ENCODE results near the gene ACTN3. TPM values are rescaled to one million over a fixed set of nuclear protein-coding genes. Genes with fewer than 3 reads are reported as not detected.
A peak's percentile ranks its signal among the peaks of the same experiment; 100 is the strongest.
"Not testable (repeated sequence)": the region's sequence is repeated elsewhere in the genome, so short reads cannot be mapped to it uniquely, and the experiment has no call there.

ACTN3 gene
- total RNA-seq, 8 experiments from 2014 or later, result 0.05 to 0.18 (median 0.10) TPM; not detected in 4

GRCh38 chr11:66580803-66581202 is 34.1 kb downstream of the ACTN3 start:
- no peak for ATAC-seq (replicated peaks in 6 of 8)
- H3K27ac ChIP-seq, result no peak overlapping the region
- 50 to 100% (median 79%) methylated on average over 1 to 2 of the region's 5 CpGs; no CpG with 5 or more reads in 5 of the 10 experiments for WGBS, 10 experiments
- in situ Hi-C loops (cut with MboI; ENCODE audit: low pct_unique_long_range_greater_than_20kb in 2 of 9, low sequenced_read_pairs in 9 of 9, unreplicated experiment in 9 of 9), result no loop called here
- H3K4me3 ChIP-seq, result no peak overlapping the region
- no peaks in the 10 kb centered on the region for H3K4me1 ChIP-seq (replicated peaks in 1 of 2)

GRCh38 chr11:66581261-66581660 is 34.6 kb downstream of the ACTN3 start:
- H3K4me1 ChIP-seq (replicated peaks in 1 of 2), result no peaks in the 10 kb centered on the region
- H3K27ac ChIP-seq, result no peak overlapping the region
- no peak overlapping the region for H3K4me3 ChIP-seq
- in situ Hi-C loops (cut with MboI; ENCODE audit: low pct_unique_long_range_greater_than_20kb in 2 of 9, low sequenced_read_pairs in 9 of 9, unreplicated experiment in 9 of 9), result no loop called here
- 53 to 100% (median 67%) methylated on average over 1 to 3 of the region's 3 CpGs; no CpG with 5 or more reads in 6 of the 10 experiments for WGBS, 10 experiments
- no peak for ATAC-seq (replicated peaks in 6 of 8)

GRCh38 chr11:66582565-66583147 is 36.0 kb downstream of the ACTN3 start:
- in situ Hi-C loops (cut with MboI; ENCODE audit: low pct_unique_long_range_greater_than_20kb in 2 of 9, low sequenced_read_pairs in 9 of 9, unreplicated experiment in 9 of 9); H3K27ac ChIP-seq; H3K4me3 ChIP-seq; ATAC-seq (replicated peaks in 6 of 8); H3K4me1 ChIP-seq (replicated peaks in 1 of 2): not testable (repeated sequence)
- 34 to 100% (median 80%) methylated on average over 1 to 3 of the region's 3 CpGs for WGBS, 10 experiments

GRCh38 chr11:66585447-66585846 is 38.7 kb downstream of the ACTN3 start:
- in situ Hi-C loops (cut with MboI; ENCODE audit: low pct_unique_long_range_greater_than_20kb in 2 of 9, low sequenced_read_pairs in 9 of 9, unreplicated experiment in 9 of 9); H3K4me3 ChIP-seq; H3K27ac ChIP-seq; ATAC-seq (replicated peaks in 6 of 8); H3K4me1 ChIP-seq (replicated peaks in 1 of 2): not testable (repeated sequence)
- 33 to 50% (median 40%) methylated on average over 1 of the region's 1 CpG; no CpG with 5 or more reads in 7 of the 10 experiments for WGBS, 10 experiments

- in situ Hi-C loops (cut with MboI; ENCODE audit: low pct_unique_long_range_greater_than_20kb in 2 of 9, low sequenced_read_pairs in 9 of 9, unreplicated experiment in 9 of 9), result no loop called here
- H3K27ac ChIP-seq, result no peak overlapping the region
- WGBS, 10 experiments, result 0 to 78% (median 49%) methylated on average over 1 to 2 of the region's 2 CpGs; no CpG with 5 or more reads in 4 of the 10 experiments
- H3K4me3 ChIP-seq, result no peak overlapping the region
- no peak for ATAC-seq (replicated peaks in 6 of 8)
- no peaks in the 10 kb centered on the region for H3K4me1 ChIP-seq (replicated peaks in 1 of 2)
These were observed 39.4 kb downstream of the ACTN3 start for GRCh38 chr11:66586136-66586535.

- H3K4me3 ChIP-seq; H3K27ac ChIP-seq; ATAC-seq (replicated peaks in 6 of 8); in situ Hi-C loops (cut with MboI; ENCODE audit: low pct_unique_long_range_greater_than_20kb in 2 of 9, low sequenced_read_pairs in 9 of 9, unreplicated experiment in 9 of 9); H3K4me1 ChIP-seq (replicated peaks in 1 of 2): not testable (repeated sequence)
- WGBS, 10 experiments, result 56 to 100% (median 92%) methylated on average over 1 to 2 of the region's 2 CpGs; no CpG with 5 or more reads in 6 of the 10 experiments
These were observed 42.6 kb downstream of the ACTN3 start for GRCh38 chr11:66589315-66589714.

- H3K4me3 ChIP-seq, result no peak overlapping the region
- 63 to 100% (median 94%) methylated on average over 1 to 5 of the region's 7 CpGs for WGBS, 10 experiments
- ATAC-seq (replicated peaks in 6 of 8), result no peak
- in situ Hi-C loops (cut with MboI; ENCODE audit: low pct_unique_long_range_greater_than_20kb in 2 of 9, low sequenced_read_pairs in 9 of 9, unreplicated experiment in 9 of 9), result no loop called here
- H3K4me1 ChIP-seq (replicated peaks in 1 of 2), result peaks cover 10 to 16% of the 10 kb centered on the region in 2 donors
- H3K27ac ChIP-seq, result no peak overlapping the region
These were observed 43.4 kb downstream of the ACTN3 start for GRCh38 chr11:66589996-66590675.

GRCh38 chr11:66591175-66591574 is 44.5 kb downstream of the ACTN3 start:
- in situ Hi-C loops (cut with MboI; ENCODE audit: low pct_unique_long_range_greater_than_20kb in 2 of 9, low sequenced_read_pairs in 9 of 9, unreplicated experiment in 9 of 9), result no loop called here
- H3K27ac ChIP-seq, result no peak overlapping the region
- no peak for ATAC-seq (replicated peaks in 6 of 8)
- H3K4me3 ChIP-seq, result no peak overlapping the region
- 25 to 93% (median 50%) methylated on average over 1 to 2 of the region's 2 CpGs; no CpG with 5 or more reads in 3 of the 10 experiments for WGBS, 10 experiments
- peaks cover 10 to 23% of the 10 kb centered on the region in 2 donors for H3K4me1 ChIP-seq (replicated peaks in 1 of 2)

GRCh38 chr11:66592457-66593302 is 46.0 kb downstream of the ACTN3 start, which contains the start of the genes CCDC87 and CCS:
TSS of gene CCDC87 (minus strand) at chr11:66593063. CDS start at chr11:66593015, 48 bp downstream.
TSS of gene CCS (plus strand) at chr11:66593185. CDS start at chr11:66593262, 77 bp downstream.
- peaks cover 10 to 23% of the 10 kb centered on the region in 2 donors for H3K4me1 ChIP-seq (replicated peaks in 1 of 2)
- in situ Hi-C loops (cut with MboI; ENCODE audit: low pct_unique_long_range_greater_than_20kb in 2 of 9, low sequenced_read_pairs in 9 of 9, unreplicated experiment in 9 of 9), result no loop called here
- peak within 1 kb of the TSS; percentile 45 to 59 (median 56) for H3K4me3 ChIP-seq
- H3K27ac ChIP-seq, result peak within 1 kb of the TSS; percentile 77 to 81
- 0 to 47% (median 1%) methylated on average over 1 to 30 of the region's 68 CpGs; no CpG with 5 or more reads in 5 of the 10 experiments for WGBS, 10 experiments
- peak; percentile 89 to 99 (median 96) for ATAC-seq (replicated peaks in 6 of 8)

- Histone ChIP-seq H3K4me3 (peak overlapping the region; percentile 45 to 59 (median 56)), H3K27ac (peak overlapping the region; percentile 32 to 74), H3K4me1 (replicated peaks in 1 of 2) (peaks cover 10 to 23% of the 10 kb centered on the region in 2 donors)
- in situ Hi-C loops (cut with MboI; ENCODE audit: low pct_unique_long_range_greater_than_20kb in 2 of 9, low sequenced_read_pairs in 9 of 9, unreplicated experiment in 9 of 9), result no loop called here
- ATAC-seq (replicated peaks in 6 of 8), result peak in 2 of 8 experiments; percentile 7 to 9
- 0 to 16% (median 0%) methylated on average over 2 to 5 of the region's 12 CpGs; no CpG with 5 or more reads in 7 of the 10 experiments for WGBS, 10 experiments
These were observed 46.6 kb downstream of the ACTN3 start for GRCh38 chr11:66593303-66593635.

- Histone ChIP-seq H3K4me1 (replicated peaks in 1 of 2) (peaks cover 10 to 23% of the 10 kb centered on the region in 2 donors), H3K4me3 (peak overlapping the region; percentile 45 to 59 (median 56)), H3K27ac (no peak overlapping the region)
- no peak for ATAC-seq (replicated peaks in 6 of 8)
- in situ Hi-C loops (cut with MboI; ENCODE audit: low pct_unique_long_range_greater_than_20kb in 2 of 9, low sequenced_read_pairs in 9 of 9, unreplicated experiment in 9 of 9), result no loop called here
- 30 to 45% (median 35%) methylated on average over 2 to 7 of the region's 7 CpGs; no CpG with 5 or more reads in 7 of the 10 experiments for WGBS, 10 experiments
These were observed 46.9 kb downstream of the ACTN3 start for GRCh38 chr11:66593650-66594049.

GRCh38 chr11:66595245-66595904 is 48.7 kb downstream of the ACTN3 start:
- H3K27ac ChIP-seq, result peak overlapping the region in 1 of 2 donors; percentile 68
- H3K4me1 ChIP-seq (replicated peaks in 1 of 2), result peaks cover 10 to 23% of the 10 kb centered on the region in 2 donors
- in situ Hi-C loops (cut with MboI; ENCODE audit: low pct_unique_long_range_greater_than_20kb in 2 of 9, low sequenced_read_pairs in 9 of 9, unreplicated experiment in 9 of 9), result no loop called here

More at GRCh38 chr11:66595245-66595904, 48.7 kb downstream of the ACTN3 start:
- no peak overlapping the region for H3K4me3 ChIP-seq
- 57 to 89% (median 76%) methylated on average over 1 to 5 of the region's 5 CpGs; no CpG with 5 or more reads in 4 of the 10 experiments for WGBS, 10 experiments
- peak in 3 of 8 experiments; percentile 2 to 66 (median 26) for ATAC-seq (replicated peaks in 6 of 8)
